ENCODE results near the gene CCDC88C. TPM values are rescaled to one million over a fixed set of nuclear protein-coding genes. Genes with fewer than 3 reads are reported as not detected.

Gene CCDC88C
- total RNA-seq, 1 experiment from 2014 or later = 64.8 TPM

- no peaks in the 10 kb centered on the region for H3K9me3 Mint-ChIP-seq
- no peak for ATAC-seq
- H3K4me3 Mint-ChIP-seq = no peak overlapping the region
- no peak for DNase-seq (ENCODE audit: low spot score)
- ChIA-PET CTCF (interaction anchor here (0.6 to 3.7 kb wide), 5 partner anchors 11 to 76 kb away, joined by 3 to 18 read pairs (median 5); partner anchors contain the start of gene CCDC88C), POLR2A (no interaction called here)
- peak overlapping the region; percentile 49; the same call in 1 of the 2 replicates for H3K27ac Mint-ChIP-seq
- peaks cover 9% of the 10 kb centered on the region for H3K36me3 Mint-ChIP-seq
- H3K27me3 Mint-ChIP-seq (ENCODE audit: low read depth) = no peaks in the 10 kb centered on the region
- H3K4me1 Mint-ChIP-seq = peaks cover 9% of the 10 kb centered on the region; the same call in 1 of the 2 replicates
- TF ChIP-seq, protein P1, sequence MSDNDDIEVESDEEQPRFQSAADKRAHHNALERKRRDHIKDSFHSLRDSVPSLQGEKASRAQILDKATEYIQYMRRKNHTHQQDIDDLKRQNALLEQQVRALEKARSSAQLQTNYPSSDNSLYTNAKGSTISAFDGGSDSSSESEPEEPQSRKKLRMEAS (CRISPR knock-in tag; IDR thresholded peaks at IDR 0.05) = no peak
- TF ChIP-seq TP53 (CRISPR knock-in tag; IDR thresholded peaks at IDR 0.05) = no peak
These were observed 75.3 kb downstream of the CCDC88C start for GRCh38 chr14:91342206-91342760.

GRCh38 chr14:91341751-91342154 lies 75.9 kb downstream of the CCDC88C start:
- POLR2A ChIA-PET = no interaction called here
- Mint-ChIP-seq H3K9me3 (no peaks in the 10 kb centered on the region), H3K27me3 (ENCODE audit: low read depth) (no peaks in the 10 kb centered on the region), H3K27ac (no peak overlapping the region), H3K4me3 (no peak overlapping the region), H3K4me1 (peaks cover 5% of the 10 kb centered on the region; the same call in 1 of the 2 replicates), H3K36me3 (peaks cover 9% of the 10 kb centered on the region)
- ATAC-seq = no peak
- TF ChIP-seq CREB1 (CRISPR knock-in tag; IDR thresholded peaks at IDR 0.05) (no peak), TP53 (CRISPR knock-in tag; IDR thresholded peaks at IDR 0.05) (no peak), MXD4 (CRISPR knock-in tag; IDR thresholded peaks at IDR 0.05; ENCODE audit: borderline replicate concordance) (no peak), TEAD4 (CRISPR knock-in tag; IDR thresholded peaks at IDR 0.05) (no peak)
- no peak for DNase-seq (ENCODE audit: low spot score)
- CTCF ChIA-PET = interaction anchor here (0.6 to 3.7 kb wide), 4 partner anchors 11 to 22 kb away, joined by 3 to 18 read pairs (median 8); no protein-coding TSS in a partner anchor

- no peaks in the 10 kb centered on the region for H3K27me3 Mint-ChIP-seq (ENCODE audit: low read depth)
- ATAC-seq = no peak
- no peak for DNase-seq (ENCODE audit: low spot score)
- ChIA-PET POLR2A (no interaction called here), CTCF (interaction anchor here (1.2 to 3.7 kb wide), 3 partner anchors 12 to 17 kb away, joined by 4 to 18 read pairs (median 8); no protein-coding TSS in a partner anchor)
- H3K36me3 Mint-ChIP-seq = peaks cover 9% of the 10 kb centered on the region
- no peaks in the 10 kb centered on the region for H3K9me3 Mint-ChIP-seq
- TF ChIP-seq HMGA2 (CRISPR knock-in tag; IDR thresholded peaks at IDR 0.05) = no peak
- TF ChIP-seq, protein P2, sequence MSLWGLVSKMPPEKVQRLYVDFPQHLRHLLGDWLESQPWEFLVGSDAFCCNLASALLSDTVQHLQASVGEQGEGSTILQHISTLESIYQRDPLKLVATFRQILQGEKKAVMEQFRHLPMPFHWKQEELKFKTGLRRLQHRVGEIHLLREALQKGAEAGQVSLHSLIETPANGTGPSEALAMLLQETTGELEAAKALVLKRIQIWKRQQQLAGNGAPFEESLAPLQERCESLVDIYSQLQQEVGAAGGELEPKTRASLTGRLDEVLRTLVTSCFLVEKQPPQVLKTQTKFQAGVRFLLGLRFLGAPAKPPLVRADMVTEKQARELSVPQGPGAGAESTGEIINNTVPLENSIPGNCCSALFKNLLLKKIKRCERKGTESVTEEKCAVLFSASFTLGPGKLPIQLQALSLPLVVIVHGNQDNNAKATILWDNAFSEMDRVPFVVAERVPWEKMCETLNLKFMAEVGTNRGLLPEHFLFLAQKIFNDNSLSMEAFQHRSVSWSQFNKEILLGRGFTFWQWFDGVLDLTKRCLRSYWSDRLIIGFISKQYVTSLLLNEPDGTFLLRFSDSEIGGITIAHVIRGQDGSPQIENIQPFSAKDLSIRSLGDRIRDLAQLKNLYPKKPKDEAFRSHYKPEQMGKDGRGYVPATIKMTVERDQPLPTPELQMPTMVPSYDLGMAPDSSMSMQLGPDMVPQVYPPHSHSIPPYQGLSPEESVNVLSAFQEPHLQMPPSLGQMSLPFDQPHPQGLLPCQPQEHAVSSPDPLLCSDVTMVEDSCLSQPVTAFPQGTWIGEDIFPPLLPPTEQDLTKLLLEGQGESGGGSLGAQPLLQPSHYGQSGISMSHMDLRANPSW (CRISPR knock-in tag; conservative IDR thresholded peaks at IDR 0.05; ENCODE audit: low read depth) = no peak
- no peak for TF ChIP-seq ESRRA (CRISPR knock-in tag; IDR thresholded peaks at IDR 0.05; ENCODE audit: borderline replicate concordance)
- TF ChIP-seq, protein P3, sequence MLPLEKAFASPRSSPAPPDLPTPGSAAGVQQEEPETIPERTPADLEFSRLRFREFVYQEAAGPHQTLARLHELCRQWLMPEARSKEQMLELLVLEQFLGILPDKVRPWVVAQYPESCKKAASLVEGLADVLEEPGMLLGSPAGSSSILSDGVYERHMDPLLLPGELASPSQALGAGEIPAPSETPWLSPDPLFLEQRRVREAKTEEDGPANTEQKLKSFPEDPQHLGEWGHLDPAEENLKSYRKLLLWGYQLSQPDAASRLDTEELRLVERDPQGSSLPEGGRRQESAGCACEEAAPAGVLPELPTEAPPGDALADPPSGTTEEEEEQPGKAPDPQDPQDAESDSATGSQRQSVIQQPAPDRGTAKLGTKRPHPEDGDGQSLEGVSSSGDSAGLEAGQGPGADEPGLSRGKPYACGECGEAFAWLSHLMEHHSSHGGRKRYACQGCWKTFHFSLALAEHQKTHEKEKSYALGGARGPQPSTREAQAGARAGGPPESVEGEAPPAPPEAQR (CRISPR knock-in tag; IDR thresholded peaks at IDR 0.05) = no peak
- no peak for TF ChIP-seq NR2C2 (CRISPR knock-in tag; IDR thresholded peaks at IDR 0.05)
- TF ChIP-seq, protein P4, sequence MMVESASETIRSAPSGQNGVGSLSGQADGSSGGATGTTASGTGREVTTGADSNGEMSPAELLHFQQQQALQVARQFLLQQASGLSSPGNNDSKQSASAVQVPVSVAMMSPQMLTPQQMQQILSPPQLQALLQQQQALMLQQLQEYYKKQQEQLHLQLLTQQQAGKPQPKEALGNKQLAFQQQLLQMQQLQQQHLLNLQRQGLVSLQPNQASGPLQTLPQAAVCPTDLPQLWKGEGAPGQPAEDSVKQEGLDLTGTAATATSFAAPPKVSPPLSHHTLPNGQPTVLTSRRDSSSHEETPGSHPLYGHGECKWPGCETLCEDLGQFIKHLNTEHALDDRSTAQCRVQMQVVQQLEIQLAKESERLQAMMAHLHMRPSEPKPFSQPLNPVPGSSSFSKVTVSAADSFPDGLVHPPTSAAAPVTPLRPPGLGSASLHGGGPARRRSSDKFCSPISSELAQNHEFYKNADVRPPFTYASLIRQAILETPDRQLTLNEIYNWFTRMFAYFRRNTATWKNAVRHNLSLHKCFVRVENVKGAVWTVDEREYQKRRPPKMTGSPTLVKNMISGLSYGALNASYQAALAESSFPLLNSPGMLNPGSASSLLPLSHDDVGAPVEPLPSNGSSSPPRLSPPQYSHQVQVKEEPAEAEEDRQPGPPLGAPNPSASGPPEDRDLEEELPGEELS (CRISPR knock-in tag; IDR thresholded peaks at IDR 0.05) = no peak
- no peak for TF ChIP-seq GTF2I (CRISPR knock-in tag; conservative IDR thresholded peaks at IDR 0.05)
- TF ChIP-seq, protein P5, sequence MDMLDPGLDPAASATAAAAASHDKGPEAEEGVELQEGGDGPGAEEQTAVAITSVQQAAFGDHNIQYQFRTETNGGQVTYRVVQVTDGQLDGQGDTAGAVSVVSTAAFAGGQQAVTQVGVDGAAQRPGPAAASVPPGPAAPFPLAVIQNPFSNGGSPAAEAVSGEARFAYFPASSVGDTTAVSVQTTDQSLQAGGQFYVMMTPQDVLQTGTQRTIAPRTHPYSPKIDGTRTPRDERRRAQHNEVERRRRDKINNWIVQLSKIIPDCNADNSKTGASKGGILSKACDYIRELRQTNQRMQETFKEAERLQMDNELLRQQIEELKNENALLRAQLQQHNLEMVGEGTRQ (CRISPR knock-in tag; IDR thresholded peaks at IDR 0.05) = no peak
- no peak for TF ChIP-seq CBFB (CRISPR knock-in tag; IDR thresholded peaks at IDR 0.05; ENCODE audit: low read depth)
- TF ChIP-seq RORB (CRISPR knock-in tag; IDR thresholded peaks at IDR 0.05) = no peak
- no peak for TF ChIP-seq OVOL2 (CRISPR knock-in tag; IDR thresholded peaks at IDR 0.05; ENCODE audit: borderline replicate concordance)
- no peak for TF ChIP-seq ZNF671 (CRISPR knock-in tag; IDR thresholded peaks at IDR 0.05)
- TF ChIP-seq ZNF138 (CRISPR knock-in tag; conservative IDR thresholded peaks at IDR 0.05) = no peak
- TF ChIP-seq USF1 (CRISPR knock-in tag; IDR thresholded peaks at IDR 0.05) = no peak
- no peak for TF ChIP-seq CREB1 (CRISPR knock-in tag; IDR thresholded peaks at IDR 0.05)
- H3K4me3 Mint-ChIP-seq = no peak overlapping the region
- H3K27ac Mint-ChIP-seq = no peak overlapping the region
- peaks cover 5% of the 10 kb centered on the region; the same call in 1 of the 2 replicates for H3K4me1 Mint-ChIP-seq
These were observed 76.3 kb downstream of the CCDC88C start for GRCh38 chr14:91341334-91341733.
